ENCODE results near the gene CPB2.

CPB2 gene

DNA sequence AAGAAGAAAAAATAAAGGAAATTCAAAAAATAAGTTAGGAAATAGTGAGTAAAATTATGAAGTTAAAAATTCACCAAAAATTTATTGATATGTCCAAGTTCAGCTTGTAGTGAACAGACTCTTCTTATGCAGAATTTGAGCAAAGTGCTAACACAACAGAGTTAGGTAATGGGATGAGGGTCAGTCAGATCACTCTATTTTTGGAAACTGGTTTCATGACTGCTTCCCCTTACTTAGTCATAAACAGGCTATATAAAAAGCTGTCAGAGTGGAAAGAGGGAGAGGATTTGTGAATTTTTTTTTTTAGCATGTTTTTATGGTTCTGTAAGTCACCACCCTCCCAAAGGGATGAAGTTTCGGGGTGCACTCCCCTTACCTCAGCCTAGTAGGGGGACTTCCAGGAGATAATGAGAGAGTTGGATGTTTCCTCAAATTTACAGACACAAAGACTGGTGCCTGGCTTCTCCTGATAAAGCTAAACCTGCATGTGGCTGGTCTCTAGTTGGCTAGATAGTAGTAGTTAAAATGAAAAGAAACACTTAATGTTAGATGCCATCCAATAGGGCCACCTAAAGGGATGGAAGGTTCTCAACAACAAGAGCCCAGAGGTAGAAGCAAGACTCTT is 4.5 kb downstream of the CPB2 start:
- DNase-seq (ENCODE audit: low read depth in 3 of 3): no peak

DNA sequence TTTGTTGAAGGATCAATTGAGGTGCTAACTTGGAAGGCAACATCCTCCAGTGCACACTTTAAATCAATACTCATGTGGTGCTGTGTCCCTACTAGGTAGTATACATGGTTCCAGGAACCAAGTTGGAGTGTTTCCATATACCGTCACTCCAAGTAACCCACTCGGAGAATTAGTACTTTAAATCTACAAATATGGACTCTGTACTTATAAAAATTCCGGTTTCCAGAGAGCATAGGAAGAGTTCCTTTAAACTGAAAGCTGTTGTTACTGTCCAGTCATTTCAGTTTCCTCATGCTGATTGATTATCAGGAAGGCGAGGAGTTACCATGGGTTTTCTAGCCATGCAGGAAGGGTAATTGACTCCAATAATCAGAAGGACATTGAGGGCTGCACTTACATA is 7.2 kb downstream of the CPB2 start:
- no peak for DNase-seq (ENCODE audit: low read depth in 3 of 3)

DNA sequence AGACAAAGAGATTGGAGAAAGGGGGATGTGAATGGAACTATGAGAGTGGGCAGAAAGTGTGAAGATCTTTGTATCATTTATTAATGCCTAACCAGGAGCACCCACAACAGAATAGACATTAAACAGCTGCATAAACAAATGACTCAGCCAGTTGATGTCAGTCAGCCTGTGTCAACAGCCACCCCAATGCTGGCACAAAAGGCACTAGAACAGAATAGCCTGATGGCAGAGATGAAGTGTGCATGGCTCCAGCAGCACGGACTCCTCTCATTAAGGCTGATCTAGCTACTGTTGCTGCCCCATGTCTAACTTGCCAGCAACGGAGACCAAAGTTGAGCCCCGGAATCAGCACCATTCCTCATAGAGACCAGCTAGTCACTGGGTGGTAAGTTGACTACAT is 7.8 kb downstream of the CPB2 start:
- DNase-seq (ENCODE audit: low read depth in 3 of 3): no peak

DNA sequence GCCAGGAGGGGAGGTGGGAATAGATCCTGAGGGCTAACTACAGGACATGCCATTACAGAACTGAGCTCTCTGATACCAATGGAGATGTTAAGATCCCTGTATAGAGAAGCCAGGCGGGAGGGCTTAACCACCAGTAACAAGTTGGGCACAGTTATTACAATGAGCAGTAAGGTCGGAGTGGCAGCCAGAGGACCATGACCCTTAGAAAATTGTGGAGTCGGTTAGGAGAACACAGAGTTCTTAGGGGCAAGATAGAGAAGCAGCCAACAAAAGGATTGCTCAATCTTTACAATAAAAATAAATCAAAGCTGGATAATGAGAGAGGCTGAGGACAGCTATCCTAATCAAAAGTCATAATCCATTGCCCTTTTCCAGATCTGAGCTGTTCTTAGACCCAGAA is 10.4 kb downstream of the CPB2 start:
- no peak for DNase-seq (ENCODE audit: low read depth in 3 of 3)

DNA sequence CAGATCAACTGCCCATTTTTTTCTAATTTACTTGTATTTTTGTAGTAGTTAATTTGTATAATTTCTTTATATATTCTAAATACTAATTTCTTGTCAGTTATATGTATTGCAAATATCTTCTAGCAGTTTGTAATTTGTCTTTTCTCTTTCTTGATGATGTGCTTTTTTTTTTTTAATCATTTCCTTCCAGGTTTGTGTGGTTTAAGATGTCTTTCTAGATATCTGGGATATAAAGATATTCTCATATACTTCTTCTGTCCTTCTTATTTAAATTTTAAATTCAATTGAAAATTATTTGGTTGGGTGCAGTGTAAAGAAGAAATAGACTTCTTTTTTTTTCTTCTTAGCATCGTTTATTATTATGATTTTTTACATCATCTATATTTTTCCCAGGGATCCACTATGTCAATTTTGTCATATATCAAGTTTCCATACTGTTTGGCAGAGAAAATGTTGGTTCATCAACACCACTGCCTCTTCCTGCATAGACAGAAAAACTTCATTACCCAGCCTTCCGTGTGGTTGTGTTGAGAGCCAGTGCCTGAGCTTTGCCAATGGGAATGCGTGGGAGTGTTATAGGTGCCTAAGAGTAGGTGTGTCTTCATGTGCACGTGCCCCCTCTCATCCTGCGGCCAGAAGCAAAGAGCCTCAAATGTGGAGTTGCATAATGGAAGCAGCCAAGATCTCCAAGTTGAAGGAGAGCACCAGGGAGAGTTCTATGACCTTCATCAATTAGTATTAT is 15.8 kb downstream of the CPB2 start:
- no peak for DNase-seq (ENCODE audit: low read depth in 3 of 3)

DNA sequence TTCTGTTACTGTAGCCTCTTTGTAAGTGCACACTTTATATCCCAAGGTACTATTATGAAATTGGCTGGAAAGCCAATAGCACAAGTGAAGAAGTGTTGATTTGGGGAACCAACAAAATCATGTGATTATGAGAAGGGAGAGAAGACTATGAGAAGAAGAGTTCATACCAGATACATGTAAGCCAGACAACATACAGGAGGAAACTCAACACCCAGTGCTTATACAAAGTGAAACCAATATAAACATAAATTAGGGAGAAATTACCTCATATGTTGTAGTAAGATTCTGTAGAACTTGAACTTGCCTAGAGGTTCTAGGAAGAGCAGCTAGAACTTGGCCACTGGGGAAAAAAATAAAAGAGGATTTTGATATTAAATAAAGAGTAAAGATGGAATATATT is 17.4 kb downstream of the CPB2 start:
- DNase-seq (ENCODE audit: low read depth in 3 of 3): no peak

DNA sequence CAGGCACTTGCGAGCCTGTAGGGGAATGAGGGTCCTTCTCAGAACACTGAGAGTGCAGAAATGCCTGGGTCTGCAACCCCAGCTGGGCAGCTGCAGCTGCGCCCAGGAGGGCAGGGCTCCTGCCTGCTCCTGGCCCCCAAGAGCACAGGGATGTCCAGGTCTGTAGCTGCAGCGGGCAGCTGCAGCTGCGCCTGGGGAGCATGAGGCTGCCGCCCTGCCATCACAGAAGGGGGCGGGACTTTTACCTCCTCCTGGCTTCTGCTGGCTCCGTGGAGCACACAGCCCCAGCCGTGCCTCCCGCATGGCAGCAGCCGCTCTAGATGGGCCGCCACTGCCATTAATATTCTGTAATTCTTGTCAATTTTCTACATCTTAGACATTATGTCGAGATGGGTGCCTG is 17.8 kb downstream of the CPB2 start:
- no peak for DNase-seq (ENCODE audit: low read depth in 3 of 3)

DNA sequence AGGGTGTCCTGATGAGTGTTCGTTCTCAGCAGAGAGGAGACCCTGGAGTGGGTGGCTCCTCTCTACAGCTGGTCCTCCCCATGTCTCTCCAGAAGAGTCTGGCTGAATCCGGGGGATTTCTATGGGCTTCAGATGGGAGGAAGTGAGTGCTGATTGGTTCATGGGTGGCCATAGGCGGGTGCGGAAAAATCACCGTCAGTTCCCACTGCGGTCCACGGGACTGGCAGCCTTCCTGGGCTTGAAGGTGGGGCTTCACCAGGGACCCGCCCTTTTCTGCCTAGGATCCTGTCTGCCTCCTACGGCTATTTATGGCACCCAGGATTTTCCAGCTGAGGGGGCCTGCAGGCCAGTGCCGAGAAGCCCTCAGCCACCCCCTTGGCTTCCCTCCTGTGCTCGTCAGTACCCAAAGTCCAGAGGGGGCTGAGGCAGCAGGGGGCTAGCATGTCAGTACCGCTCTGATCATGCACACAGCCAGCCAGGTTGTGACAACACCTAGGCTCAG is 18.4 kb downstream of the CPB2 start:
- no peak for DNase-seq (ENCODE audit: low read depth in 3 of 3)

DNA sequence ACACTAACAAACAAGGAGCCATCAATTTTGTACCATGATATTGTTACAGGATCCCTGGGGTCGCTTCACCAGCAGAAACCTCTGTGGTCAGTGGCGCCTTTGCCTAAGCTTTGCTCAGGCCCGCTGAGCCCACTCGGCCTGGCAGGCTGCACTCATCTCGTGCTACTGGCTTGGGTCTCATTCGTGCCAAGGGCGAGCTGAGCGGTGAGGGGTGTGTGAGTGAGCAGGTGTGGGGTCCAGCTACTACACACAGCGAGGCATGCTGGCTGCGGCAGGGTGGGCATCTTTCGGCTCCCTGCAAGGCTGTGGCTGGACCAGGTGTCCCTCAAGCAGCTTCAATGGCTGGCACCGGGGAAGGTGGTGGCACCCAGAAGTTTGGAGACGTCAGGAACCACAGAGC is 19.1 kb downstream of the CPB2 start:
- no peak for DNase-seq (ENCODE audit: low read depth in 3 of 3)

DNA sequence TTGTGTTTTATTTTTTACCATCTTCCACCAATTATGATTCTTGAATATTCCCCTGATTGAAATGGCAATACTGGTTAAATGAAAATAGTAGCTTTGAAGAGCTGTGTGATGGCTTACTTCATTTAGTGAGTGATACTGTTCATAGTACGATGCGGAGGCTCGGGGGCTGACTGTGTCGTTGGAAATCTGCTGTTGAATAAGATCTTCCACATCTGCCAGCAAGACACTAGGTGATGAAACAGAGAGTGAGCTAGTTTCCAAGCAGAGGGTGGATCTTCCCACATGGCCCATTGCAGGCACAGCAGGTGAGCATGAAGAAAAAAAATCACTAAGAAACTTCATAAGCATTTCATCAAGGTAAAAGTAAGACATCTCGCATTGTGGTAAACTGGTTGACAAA is 22.5 kb downstream of the CPB2 start:
- no peak for DNase-seq (ENCODE audit: low read depth in 3 of 3)

DNA sequence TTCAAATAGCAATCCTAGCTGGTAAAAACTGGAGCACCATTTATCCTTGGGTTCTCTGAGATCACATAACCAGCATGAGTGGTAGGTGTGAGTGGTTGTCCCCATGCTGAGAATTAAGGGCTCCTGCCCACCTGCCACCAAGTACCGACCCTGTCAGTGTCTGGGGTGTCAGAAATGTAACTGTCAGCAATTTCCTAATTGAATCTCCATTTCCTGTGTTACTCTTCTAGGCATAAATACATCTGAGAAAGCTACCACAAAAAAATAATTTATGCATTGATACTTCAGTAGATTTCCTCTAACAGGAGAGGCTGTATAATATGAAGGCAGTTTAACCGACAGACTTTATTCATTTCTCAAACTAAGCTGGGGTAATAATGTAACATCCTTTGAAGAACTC is 25.1 kb downstream of the CPB2 start:
- DNase-seq (ENCODE audit: low read depth in 3 of 3): no peak

DNA sequence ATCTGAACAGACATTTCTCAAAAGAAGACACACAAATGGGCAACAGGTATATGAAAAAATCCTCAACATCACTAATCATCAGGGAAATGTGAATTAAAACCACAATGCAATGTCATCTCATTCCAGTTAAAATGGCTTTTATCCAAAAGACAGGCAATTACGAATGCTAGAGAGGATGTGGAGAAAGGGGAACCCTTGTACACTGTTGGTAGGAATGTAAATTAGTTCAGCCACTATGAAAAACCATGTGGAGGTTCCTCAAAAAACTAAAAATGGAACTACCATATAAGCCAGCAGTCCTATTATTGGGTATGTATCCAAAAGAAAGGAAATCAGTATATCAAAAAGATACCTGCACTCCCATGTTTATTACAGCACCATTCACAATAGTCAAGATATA is 27.6 kb downstream of the CPB2 start:
- no peak for DNase-seq (ENCODE audit: low read depth in 3 of 3)

DNA sequence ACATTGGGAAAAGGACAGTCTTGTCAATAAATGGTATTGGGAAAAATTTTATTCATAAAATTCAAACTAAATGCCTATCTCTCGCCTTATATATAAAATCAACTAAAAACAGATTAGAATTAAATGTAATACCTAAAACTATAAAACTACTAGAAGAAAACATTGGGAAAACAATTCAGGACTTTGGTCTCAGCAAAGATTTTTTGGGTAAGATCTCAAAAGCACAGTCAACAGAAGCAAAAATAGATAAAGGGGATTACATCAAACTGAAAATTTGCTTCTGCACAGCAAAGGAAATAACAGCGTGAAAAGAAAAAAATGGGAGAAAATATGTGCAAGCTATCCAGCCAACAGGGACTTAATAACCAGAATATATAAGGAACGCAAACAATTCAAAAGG is 28.0 kb downstream of the CPB2 start:
- no peak for DNase-seq (ENCODE audit: low read depth in 3 of 3)

DNA sequence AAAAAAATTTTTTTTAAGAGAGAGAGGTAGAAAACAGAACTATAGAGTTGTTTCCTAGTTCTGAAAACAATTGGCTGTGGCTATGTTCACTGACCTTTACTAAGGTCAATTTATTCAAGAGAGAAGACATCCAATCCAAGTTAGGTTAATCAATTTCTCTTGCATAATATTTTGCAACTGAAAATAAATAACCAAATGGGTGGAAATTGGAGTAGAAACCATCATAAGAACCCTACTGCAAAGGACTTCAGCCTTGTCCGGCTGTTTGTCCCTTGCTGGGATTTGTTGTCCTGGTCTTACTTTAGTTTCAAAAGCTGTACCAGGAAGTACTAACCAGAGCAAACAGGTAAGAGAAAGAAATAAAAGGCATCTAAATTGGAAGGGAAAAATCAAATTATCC is 29.0 kb downstream of the CPB2 start:
- no peak for DNase-seq (ENCODE audit: low read depth in 3 of 3)

DNA sequence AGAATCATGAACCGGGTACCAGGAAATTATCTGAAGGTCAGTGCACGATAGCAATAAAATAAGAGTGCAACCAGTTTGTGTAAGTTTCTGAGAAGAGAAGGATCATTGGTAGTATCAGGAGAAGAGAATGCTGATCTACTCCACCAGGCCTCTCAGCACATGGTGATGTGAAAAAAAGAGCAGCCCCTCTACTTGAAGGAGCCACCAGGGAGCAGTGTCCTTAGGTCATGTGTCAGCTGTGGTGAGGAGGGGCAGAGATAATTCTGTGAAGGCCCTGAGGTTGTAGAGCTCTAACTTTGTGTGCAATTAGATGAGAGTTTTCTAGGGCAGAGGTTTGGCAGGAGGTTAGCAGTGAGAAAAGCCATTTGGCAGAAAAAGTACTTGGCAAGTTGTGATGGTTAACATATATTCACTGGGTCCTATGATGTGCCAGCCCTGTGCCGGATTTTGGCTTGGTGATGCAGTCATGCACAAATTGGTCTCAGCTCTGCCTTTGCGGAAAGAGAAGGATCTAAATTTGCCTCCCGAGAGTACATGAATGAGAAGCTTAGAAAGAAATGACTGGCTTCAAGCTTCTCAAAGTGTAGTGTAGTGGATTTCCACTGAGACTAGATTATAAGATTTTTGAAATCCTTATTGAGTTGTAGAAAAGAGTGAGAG is 33.1 kb downstream of the CPB2 start:
- DNase-seq (ENCODE audit: low read depth in 3 of 3): no peak

DNA sequence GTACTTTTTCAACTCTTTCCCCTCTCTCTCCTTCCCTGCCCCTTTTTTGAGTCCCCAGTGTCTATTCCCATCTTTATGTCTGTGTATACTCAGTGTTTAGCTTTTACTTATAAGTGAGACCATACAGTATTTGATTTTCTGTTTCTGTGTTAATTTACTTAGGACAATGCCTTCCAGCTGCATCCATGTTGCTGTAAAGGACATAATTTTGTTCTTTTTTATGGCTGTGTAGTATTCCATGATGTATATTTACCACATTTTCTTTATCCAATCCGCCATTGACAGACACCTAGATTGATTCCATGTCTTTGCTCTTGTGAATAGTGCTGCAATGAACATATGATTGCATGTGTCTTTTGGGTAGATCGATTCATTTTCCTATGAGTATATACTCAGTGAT is 41.5 kb downstream of the CPB2 start:
- DNase-seq (ENCODE audit: low read depth in 3 of 3): no peak

DNA sequence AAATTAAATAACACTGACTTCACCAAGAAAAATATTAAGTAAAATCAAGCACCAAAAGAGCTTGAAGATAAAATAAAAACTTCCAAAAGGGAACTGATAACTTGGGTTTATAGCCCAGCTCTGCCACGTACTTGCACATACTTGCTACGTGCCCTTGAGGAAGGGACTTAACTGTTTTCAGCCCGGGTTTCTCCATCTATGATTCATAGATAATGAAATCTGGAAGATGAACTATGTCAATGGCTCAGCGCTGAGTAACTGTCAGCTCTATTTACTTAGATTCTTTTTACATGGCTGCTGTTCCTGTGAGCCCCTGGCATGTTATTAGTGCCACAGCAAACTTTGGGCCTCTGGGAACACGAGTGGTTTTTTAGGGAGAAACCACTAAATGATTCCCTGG is 42.6 kb downstream of the CPB2 start:
- DNase-seq (ENCODE audit: low read depth in 3 of 3): no peak

DNA sequence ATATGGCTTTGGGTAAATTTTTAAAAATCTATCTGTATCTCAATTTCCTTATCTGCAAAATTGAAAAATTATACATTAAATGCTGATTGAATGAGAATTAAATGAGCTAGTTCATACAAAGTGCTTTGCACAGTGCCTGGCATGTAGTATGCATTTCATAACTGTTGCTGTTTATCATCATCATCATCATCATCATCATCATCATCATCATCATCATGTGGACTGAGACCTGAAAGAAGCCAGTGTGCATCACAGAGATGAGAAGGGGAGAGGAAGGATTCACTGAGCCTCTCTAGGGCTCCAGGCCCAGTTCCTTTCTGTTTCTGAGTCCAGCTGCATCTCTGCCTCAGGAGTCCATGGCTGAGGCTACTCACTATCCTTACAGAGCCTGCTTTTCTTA is 45.4 kb downstream of the CPB2 start:
- no peak for DNase-seq (ENCODE audit: low read depth in 3 of 3)

DNA sequence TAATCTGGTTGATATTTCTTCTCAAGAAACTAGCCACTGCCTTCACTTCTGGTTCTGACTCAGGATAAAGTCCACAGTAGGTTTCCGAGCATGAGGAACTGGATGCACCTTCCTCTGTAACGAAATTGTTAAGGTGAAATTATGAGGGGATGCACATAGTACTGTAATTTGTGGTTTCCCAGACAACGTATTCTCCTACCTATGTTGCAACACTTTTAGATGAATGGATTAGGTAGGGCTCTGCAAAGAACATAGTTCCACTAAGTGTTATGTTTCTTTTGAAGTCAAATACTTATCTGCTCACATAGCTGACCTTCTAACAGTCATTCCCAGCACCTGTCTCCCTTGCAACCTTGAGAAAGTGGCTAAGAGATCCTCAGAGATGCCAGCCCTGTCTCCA is 46.6 kb downstream of the CPB2 start:
- no peak for DNase-seq (ENCODE audit: low read depth in 3 of 3)

DNA sequence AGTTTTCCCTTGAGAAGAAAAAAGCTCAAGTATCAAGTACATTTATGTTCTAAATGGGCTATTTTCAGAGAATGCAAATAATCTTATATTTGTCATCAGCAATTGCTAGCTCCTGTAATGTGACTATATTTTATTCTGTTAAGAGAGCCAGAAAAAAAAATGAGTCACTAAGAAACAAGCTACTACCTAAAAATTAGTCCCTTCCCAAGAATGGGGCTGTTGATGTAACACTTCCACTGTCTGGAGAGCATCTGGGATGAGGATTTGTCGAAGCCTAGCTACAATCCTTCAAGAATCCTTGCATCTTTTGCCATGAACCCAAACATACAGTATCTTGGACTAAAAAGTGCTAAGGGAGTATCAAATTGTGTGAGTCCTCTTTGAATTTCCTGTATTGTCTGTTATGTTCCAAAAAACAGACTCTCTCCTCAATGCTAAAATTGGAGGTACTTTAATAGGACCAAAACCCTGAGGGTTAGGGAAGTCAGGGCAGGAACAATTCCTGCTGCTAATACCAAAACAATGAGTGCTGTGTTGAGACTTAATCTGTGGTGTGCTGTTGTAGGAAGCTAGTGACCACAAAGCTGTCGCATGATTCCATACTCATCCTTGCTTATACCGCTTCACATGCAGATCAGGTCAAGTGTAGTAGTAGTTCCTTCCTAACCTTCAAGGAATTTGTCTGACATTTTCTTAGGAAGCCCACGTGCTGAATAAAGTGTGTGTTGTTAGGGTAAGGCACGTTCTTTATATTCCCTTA is 47.4 kb downstream of the CPB2 start:
- DNase-seq (ENCODE audit: low read depth in 3 of 3): no peak

DNA sequence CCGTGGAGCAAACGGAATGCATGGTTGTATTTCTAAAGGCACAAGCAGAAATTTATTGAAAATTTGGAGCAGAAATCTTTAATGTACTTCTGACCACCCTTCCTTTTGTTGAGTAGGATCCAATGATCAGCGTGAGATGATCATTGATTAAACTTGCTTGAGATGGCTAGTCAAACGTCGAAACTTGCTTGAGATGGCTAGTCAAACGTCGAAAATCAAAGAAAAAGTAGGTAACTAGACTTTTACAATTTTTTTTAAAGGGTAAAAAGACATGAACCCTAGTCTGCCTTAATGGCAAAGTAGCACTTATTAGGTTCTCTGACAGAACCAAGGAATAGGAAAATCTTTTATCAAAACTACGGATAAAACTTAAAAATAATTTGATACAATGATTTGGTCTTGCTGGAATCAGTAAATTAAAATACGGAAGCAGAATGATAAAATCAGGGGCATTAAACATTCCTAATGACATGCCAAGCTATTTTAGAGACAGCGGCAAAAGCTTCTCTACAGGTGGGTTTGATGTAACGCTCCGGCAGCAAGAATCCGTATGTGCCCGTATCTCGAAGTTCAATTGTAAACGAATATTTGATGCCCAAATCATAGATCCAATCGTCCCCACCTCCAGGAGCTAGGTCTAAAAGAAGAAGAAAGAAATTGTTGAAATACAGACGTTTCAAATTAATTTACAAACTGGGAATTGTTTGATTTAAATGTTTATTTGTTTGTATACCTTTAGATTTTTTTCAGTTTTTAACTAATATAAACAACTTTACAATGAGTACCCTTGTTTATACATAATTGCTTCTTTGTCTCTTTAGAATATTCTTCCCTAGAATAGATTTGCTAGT is 51.4 kb downstream of the CPB2 start:
- no peak for DNase-seq (ENCODE audit: low read depth in 3 of 3)
